SK-N-MC (cell line): ENCODE measurements around the gene BEX5.

Source experiments
- EZH2 ChIP-seq: fragments of 200-600 bp; sonication (generic); IDR thresholded peaks from one replicate; pipeline ENCODE4 v1.6.1; 2017; ENCODE audit warnings: antibody characterized with exemption
- POLR2AphosphoS5 ChIP-seq: IDR thresholded peaks from 2 replicates; pipeline ENCODE4 v1.6.1; 2012; ENCODE audit warnings: mild to moderate bottlenecking, low read depth, low read length, borderline replicate concordance

GRCh38 chrX:102155806-102156179 is at the start of gene BEX5:
- TF ChIP-seq EZH2 (no peak), POLR2AphosphoS5 (no peak)
